ENCODE results near the gene EGR4.

EGR4 gene

DNA sequence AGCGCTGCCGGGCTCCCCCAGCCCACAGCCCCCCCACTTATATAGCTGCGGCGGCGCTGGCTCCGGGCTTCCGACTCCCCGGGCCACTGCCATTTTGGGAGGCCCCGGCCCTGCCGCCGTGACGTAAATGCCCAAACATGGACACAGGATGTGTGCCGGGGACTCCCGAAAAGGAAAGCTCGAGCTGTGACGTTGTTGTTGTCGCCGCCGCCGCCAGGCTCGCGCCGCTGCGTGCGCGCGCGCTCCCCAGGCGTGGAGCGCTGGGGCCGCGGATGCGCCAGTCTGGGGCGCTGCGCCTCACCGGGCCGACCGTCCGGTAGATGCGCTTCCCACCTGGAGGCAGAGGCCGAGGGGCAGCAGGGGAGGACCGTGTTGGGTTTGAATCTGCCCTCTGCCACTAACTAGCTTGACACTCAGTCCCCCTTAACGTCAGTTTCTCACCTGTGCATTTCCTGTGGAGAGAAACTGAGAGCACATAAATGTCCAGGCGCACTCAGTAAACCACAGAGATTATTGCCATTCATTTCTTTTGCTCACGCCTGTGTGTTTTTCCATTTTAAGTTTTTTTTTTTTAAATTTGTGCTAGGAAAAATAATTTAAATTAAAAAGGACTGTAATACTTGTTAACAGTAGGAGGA lies at the start of gene EGR4:
Gene EGR4 (minus strand): TSS at position 15 of the 638 bp plus-strand sequence. CDS start 231 bp downstream, outside the sequence.
- DNase-seq (ENCODE audit: low spot score): no peak

DNA sequence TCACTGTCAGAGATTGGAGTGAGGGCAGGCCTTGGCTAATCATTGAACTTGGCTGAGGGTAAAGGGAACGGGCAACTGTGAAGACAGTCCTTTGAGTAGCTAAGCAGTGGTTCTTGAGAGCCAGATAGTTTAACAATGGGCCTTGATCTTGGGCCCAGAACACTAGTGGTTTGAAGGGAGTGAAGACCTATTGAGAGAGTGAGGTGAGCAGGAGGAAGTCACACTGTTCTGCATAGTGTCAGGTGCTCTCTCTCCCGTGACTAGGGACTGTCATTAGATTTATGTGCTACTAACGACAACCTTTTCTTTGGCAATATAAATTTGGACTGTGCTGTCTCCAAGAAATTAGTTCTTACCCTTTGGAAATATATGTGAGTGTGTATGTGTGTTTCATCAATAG lies 47.7 kb upstream of the EGR4 start:
- no peak for DNase-seq (ENCODE audit: low spot score)

- DNase-seq (ENCODE audit: low spot score): no peak
Observed at GRCh38 chr2:73339201-73339600, 45.9 kb upstream of the EGR4 start.

DNA sequence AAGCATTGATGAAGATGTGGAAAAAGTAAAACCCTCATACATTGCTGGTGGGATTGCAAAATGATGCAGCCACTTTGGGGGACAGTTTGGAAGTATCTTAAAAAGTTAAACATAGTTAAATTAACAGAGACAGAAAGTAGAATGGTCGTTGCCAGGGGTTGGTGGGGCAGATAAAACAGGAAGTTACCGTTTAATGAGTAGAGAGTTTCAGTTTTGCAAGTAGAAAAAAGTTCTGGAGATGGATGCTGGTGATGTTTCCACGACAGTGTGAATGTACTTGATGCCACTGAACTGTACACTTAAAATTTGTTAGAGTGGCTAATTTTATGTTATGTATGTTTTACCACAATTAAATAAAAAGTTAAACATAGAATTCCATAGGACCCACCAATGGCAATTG lies 44.5 kb upstream of the EGR4 start:
- DNase-seq (ENCODE audit: low spot score): no peak

GRCh38 chr2:73334620-73335019 lies 41.3 kb upstream of the EGR4 start:
- no peak for DNase-seq (ENCODE audit: low spot score)

GRCh38 chr2:73334045-73334444 lies 40.7 kb upstream of the EGR4 start:
- no peak for DNase-seq (ENCODE audit: low spot score)

GRCh38 chr2:73333564-73333963 lies 40.2 kb upstream of the EGR4 start:
- DNase-seq (ENCODE audit: low spot score): no peak

GRCh38 chr2:73324126-73324725 lies 30.9 kb upstream of the EGR4 start:
- no peak for DNase-seq (ENCODE audit: low spot score)

GRCh38 chr2:73323551-73323950 lies 30.2 kb upstream of the EGR4 start:
- DNase-seq (ENCODE audit: low spot score): no peak

GRCh38 chr2:73314441-73314840 lies 21.1 kb upstream of the EGR4 start:
- no peak for DNase-seq (ENCODE audit: low spot score)

GRCh38 chr2:73307720-73308119 lies 14.4 kb upstream of the EGR4 start:
- DNase-seq (ENCODE audit: low spot score): no peak

GRCh38 chr2:73301636-73302035 lies 8.3 kb upstream of the EGR4 start:
- no peak for DNase-seq (ENCODE audit: low spot score)

DNA sequence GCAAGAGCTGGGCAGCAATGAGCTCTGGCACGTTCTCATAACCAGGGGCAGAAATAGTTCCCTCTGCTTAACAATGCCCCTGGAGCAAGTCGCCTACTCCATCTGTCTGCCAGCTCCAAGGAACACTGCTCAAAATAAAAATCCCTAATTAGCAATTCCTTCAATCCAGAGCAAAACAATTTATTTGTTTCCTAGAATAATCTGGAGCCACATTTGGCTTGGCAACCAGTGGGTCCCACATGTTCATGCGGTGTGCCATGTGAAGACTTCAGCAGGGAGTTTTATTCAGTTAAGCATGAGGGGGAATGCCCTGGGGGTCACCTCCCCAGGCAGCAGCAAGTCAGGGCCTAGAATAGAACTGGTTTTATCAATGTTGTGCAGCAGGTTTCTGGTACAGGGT lies 7.6 kb upstream of the EGR4 start:
- DNase-seq (ENCODE audit: low spot score): no peak

- no peak for DNase-seq (ENCODE audit: low spot score)
Observed at GRCh38 chr2:73297586-73297985, 4.2 kb upstream of the EGR4 start.

DNA sequence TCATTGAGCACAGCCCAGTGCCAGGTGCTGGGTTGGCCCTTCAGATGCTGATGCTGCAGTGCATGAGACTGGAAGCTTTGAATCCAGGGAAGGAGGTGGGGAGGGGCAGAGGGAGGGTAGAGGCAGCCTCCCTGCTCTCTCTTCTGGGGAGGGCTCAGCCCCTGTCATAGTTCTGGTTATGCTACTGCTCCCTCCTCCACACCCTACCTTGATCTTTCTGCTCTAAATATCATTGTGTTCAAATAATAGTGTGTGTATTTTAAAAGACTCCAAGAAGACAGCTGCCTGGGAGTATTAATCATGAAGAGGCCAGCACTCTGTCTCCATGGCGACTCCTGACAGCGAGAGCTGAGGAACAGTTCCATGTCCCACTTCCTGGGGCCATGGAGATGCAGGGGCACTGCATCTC lies 3.8 kb upstream of the EGR4 start:
- DNase-seq (ENCODE audit: low spot score): no peak

DNA sequence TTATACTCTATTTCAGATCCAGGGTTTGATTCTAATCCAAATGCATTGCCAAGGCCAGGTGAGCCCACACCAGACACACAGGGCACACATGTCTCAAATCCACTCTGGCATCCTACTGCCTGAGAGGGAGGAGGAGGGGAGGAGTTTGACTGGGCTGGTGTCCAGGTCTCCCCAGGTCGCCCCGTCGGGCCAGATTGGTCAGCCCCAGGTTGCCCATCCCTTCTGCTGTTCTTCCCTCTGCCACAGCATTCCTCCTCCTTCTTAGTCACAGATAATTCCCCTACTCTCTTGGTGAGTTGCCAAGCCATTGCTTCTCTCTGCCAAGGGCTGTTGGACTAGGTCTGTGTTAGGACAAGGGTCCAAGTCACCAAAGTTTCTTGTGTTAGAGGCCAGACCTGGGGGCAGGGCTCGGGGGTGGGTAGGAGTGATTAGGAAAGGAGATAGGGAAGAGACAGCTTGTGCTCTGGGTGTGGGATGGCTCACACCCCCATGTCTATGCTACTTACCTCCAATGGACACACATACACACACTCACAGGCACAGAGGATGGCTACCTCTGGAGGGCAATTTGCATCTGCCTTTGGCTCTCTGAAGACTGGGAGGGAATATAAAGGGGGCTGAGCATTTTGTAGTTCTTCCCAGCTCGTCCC lies 2.5 kb upstream of the EGR4 start:
- no peak for DNase-seq (ENCODE audit: low spot score)

DNA sequence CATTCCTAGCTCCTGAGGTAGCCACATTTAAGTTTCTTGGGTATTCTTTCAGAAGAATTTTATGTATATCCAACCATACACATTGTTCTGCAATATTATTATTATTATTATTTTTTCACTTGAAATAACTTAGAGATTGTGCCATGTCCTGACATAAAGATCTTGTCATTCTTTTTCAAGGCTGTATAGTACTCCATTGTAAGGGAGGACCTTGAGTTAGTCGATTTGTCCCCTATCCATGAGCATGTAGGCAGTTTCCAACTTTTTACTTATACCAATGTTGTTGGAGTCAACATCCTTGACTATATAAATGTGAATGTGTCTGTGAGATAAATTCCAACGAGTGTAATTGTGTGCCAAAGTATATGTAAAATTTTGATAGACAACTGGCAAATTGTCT lies 891 bp upstream of the EGR4 start:
- no peak for DNase-seq (ENCODE audit: low spot score)

DNA sequence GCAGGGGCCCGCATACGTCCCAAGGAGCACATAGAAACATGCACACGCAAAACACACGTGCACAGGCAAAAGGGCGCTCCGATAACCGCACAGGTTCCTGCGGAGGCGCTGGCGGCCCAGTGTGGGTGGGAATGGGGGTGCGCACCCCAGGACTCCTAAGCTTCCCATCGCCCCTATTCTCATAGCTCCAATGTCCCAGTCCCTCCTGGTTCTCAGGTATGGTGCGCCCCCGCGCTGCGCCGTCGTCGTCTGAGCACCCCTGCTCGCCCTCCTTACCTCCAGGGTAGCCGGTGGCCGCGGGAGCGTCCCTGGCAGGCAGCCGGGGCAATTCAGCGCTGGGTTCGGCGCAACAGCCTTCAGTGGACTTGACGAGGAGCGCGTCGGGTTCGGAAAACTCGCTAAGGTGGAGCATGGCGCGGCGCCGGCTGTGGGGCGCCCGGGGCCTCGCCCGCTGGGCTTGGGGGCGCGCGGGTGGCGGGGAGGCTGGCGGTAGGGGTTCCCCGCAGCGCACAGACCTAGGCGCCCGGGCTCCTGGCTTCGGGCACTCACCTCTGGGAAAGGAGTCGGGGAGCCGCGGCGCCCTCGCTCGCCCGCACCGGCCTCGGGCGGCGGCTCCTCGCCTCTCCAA lies 328 bp downstream of the EGR4 start:
- DNase-seq (ENCODE audit: low spot score): no peak

GRCh38 chr2:73292316-73292905 lies 937 bp downstream of the EGR4 start:
- no peak for DNase-seq (ENCODE audit: low spot score)

DNA sequence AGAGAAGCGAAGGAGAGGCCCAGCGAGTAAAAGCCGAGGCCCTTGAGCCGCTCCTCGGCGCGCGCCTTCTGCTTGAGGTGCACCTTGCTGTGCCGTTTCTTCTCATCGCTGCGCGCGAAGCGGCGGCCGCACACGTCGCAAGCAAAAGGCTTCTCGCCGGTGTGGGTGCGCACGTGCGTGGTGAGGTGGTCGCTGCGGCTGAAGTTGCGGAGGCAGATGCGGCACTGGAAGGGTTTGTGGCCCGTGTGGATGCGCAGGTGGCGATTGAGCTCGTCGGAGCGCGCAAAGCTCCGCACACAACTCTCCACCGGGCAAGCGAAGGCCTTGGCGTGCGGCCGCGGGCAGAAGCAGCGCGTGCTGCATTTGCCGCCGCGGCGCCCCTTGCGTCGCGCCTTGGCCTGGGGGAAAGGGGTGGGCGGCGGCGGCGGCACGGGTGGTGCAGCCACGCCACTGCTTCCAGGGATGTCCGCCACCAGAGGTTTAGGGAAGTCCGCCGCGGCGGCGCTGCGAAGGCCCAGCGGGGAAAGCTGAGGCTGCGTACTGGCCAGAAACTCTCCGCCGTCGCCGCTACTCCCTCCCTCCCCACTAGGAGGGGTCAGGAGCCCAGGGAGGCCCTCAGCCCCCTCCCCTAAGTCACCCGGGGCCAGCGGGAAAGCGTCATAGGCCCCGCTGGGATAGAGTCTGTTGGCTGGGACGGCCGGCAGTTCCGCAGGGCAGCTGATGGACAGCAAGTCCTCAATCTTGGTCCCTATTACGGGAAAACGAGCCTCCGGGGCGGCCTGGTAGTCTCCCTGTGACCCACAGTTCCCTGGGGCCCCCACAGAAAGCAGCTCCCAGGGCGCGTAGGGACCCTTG lies 1.7 kb downstream of the EGR4 start:
- DNase-seq (ENCODE audit: low spot score): no peak

DNA sequence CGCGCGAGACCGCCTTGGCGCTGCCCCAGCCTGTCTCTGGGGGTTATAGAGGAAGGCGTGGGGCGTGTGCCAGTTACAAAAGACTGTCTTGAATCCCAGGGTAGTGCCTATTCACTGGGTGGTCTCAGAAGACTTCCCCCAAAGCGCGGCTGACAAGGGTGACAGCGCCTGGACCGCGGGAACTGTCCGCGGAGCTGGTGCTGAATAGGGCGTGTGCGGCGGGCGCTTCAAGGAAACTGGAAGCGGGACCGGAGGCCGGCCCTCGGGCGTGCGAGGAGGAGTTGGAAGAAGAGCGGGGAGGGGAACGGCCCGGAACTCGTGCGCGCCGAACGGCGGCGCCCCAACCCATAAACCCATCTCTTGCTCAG lies 2.3 kb downstream of the EGR4 start:
- no peak for DNase-seq (ENCODE audit: low spot score)

Measured in hematopoietic multipotent progenitor cell treated with erythropoietin and hydrocortisone succinate and interleukin-3 and kit ligand, for 17 days (in vitro differentiated cells).